ENCODE data around the gene RBM23. TPM values are rescaled to one million over a fixed set of nuclear protein-coding genes. Genes with fewer than 3 reads are reported as not detected.

Gene RBM23
- total RNA-seq, 1 experiment from 2014 or later = 78.9 TPM

DNA sequence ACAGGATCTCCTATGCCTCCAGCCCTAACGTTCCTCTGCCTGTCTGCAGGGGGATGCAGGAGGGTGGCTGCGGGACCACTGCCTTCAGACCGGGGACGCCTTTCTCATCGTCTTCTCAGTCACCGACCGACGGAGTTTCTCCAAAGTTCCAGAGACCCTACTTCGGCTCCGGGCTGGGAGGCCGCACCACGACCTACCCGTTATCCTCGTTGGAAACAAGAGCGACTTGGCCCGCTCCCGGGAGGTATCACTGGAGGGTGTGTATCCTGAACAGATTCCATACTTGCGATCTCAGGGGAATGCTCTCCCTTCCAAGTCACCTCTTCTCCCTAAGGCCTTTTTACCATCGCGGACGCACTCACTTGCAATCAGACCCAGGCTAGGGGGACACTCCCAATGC lies 33.0 kb downstream of the RBM23 start:
- no peaks in the 10 kb centered on the region for H3K27me3 ChIP-seq (ENCODE audit: low read length)
- CTCF ChIA-PET = no interaction called here
- TSS peak; percentile 38 for BruUV-seq (replicated peaks)
- peaks cover 29% of the 10 kb centered on the region for H3K4me1 ChIP-seq (ENCODE audit: insufficient read depth, low read length)
- no peaks in the 10 kb centered on the region for H3K9me2 ChIP-seq (replicated peaks; ENCODE audit: low read length)
- peak overlapping the region; percentile 92 for H3K4me2 ChIP-seq (ENCODE audit: low read length)
- DNase-seq (no peak), ATAC-seq (no peak)
- no peaks in the 10 kb centered on the region for H4K20me1 ChIP-seq (ENCODE audit: low read length)
- H2AFZ ChIP-seq (ENCODE audit: low read length) = peak overlapping the region; percentile 90
- H3K27ac ChIP-seq (ENCODE audit: low read length) = no peak overlapping the region
- peaks cover 11% of the 10 kb centered on the region for H3K79me2 ChIP-seq (ENCODE audit: low read length)
- intact Hi-C loops (cut with micrococcal nuclease) = no loop called here
- H3F3A ChIP-seq (ENCODE audit: low read length, unreplicated experiment) = no peaks in the 10 kb centered on the region
- H3K4me3 ChIP-seq (ENCODE audit: low read length) = peak overlapping the region; percentile 68
- no peak overlapping the region for H3K9ac ChIP-seq (ENCODE audit: low read length)
- POLR2A ChIA-PET (ENCODE audit: unreplicated experiment) = no interaction called here
- no peaks in the 10 kb centered on the region for H3K9me3 ChIP-seq (ENCODE audit: low read length)
- no peaks in the 10 kb centered on the region for H3K36me3 ChIP-seq (ENCODE audit: low read depth, low read length)
- no peak for TF ChIP-seq EZH2 (IDR thresholded peaks at IDR 0.05; ENCODE audit: low read length, unreplicated experiment)
- TF ChIP-seq, protein P1, sequence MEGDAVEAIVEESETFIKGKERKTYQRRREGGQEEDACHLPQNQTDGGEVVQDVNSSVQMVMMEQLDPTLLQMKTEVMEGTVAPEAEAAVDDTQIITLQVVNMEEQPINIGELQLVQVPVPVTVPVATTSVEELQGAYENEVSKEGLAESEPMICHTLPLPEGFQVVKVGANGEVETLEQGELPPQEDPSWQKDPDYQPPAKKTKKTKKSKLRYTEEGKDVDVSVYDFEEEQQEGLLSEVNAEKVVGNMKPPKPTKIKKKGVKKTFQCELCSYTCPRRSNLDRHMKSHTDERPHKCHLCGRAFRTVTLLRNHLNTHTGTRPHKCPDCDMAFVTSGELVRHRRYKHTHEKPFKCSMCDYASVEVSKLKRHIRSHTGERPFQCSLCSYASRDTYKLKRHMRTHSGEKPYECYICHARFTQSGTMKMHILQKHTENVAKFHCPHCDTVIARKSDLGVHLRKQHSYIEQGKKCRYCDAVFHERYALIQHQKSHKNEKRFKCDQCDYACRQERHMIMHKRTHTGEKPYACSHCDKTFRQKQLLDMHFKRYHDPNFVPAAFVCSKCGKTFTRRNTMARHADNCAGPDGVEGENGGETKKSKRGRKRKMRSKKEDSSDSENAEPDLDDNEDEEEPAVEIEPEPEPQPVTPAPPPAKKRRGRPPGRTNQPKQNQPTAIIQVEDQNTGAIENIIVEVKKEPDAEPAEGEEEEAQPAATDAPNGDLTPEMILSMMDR (conservative IDR thresholded peaks at IDR 0.05; ENCODE audit: low read depth, low read length) = no peak
- no peak for TF ChIP-seq EZH2phosphoT487 (IDR thresholded peaks at IDR 0.05; ENCODE audit: borderline replicate concordance, low read length)

DNA sequence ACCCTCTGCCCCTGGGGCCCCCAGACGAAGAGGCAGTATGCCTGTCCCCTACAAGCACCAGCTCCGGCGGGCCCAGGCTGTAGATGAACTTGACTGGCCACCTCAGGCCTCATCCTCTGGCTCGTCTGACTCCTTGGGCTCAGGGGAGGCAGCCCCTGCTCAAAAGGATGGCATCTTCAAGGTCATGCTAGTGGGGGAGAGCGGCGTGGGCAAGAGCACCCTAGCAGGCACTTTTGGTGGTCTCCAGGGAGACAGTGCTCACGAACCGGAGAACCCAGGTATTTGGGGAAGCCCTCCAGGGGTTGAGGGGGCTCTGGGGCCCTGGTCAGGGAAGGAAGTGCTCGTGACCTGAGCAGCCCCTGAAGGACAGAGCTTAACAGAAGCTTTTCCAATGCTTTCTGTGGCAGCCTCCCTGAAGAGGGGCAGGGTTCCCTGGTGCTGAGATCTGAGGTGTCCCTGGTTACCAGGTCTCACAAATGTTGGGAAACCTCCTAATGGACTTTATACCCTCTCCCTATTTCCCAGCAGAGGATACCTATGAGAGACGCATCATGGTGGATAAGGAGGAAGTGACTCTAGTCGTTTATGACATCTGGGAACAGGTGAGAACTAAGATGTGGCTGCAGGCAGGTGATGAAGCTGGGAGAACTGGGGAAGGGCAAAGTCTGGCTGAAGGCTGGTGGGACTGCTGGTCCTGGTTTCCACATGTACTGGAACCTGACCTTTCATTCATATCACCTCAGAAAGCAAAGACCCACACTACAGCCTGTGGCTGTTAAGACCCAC lies 34.0 kb downstream of the RBM23 start:
- Histone ChIP-seq H4K20me1 (ENCODE audit: low read length) (no peaks in the 10 kb centered on the region), H3K4me3 (ENCODE audit: low read length) (no peak overlapping the region), H3K27me3 (ENCODE audit: low read length) (no peaks in the 10 kb centered on the region), H3F3A (ENCODE audit: low read length, unreplicated experiment) (no peaks in the 10 kb centered on the region), H3K4me1 (ENCODE audit: insufficient read depth, low read length) (peaks cover 29% of the 10 kb centered on the region), H3K27ac (ENCODE audit: low read length) (no peak overlapping the region), H3K9ac (ENCODE audit: low read length) (no peak overlapping the region), H3K9me3 (ENCODE audit: low read length) (no peaks in the 10 kb centered on the region), H3K9me2 (replicated peaks; ENCODE audit: low read length) (no peaks in the 10 kb centered on the region), H3K79me2 (ENCODE audit: low read length) (peaks cover 11% of the 10 kb centered on the region), H2AFZ (ENCODE audit: low read length) (no peak overlapping the region), H3K36me3 (ENCODE audit: low read depth, low read length) (no peaks in the 10 kb centered on the region), H3K4me2 (ENCODE audit: low read length) (no peak overlapping the region)
- ATAC-seq (no peak), DNase-seq (no peak)
- POLR2A ChIA-PET (ENCODE audit: unreplicated experiment) = no interaction called here
- TF ChIP-seq, protein P1 (conservative IDR thresholded peaks at IDR 0.05; ENCODE audit: low read depth, low read length) = no peak
- TF ChIP-seq EZH2phosphoT487 (IDR thresholded peaks at IDR 0.05; ENCODE audit: borderline replicate concordance, low read length) (no peak), EZH2 (IDR thresholded peaks at IDR 0.05; ENCODE audit: low read length, unreplicated experiment) (no peak)
- intact Hi-C loops (cut with micrococcal nuclease) = no loop called here
- CTCF ChIA-PET = interaction anchor here (0.8 kb wide), 1 partner anchor 102 kb away, joined by 5 read pairs; no protein-coding TSS in a partner anchor
- no TSS peak for BruUV-seq (replicated peaks)

Measured in PC-3 (cell line).